Measurements from ENCODE around the gene BCAS3. TPM values are rescaled to one million over a fixed set of nuclear protein-coding genes. Genes with fewer than 3 reads are reported as not detected.

BCAS3 gene
- total RNA-seq, 1 donor from 2014 or later = 64.9 TPM

- peaks cover 9% of the 10 kb centered on the region for H3K36me3 Mint-ChIP-seq
- H3K9me3 Mint-ChIP-seq = no peaks in the 10 kb centered on the region
- H3K27me3 Mint-ChIP-seq (ENCODE audit: low read depth) = no peaks in the 10 kb centered on the region
- DNase-seq (ENCODE audit: low spot score in 2 of 2, unreplicated experiment in 2 of 2) = no peak
- peaks cover 43% of the 10 kb centered on the region for H3K4me1 Mint-ChIP-seq
- H3K27ac Mint-ChIP-seq = peak overlapping the region; percentile 75
- no peak overlapping the region for H3K4me3 Mint-ChIP-seq
- TF ChIP-seq CTCF (IDR thresholded peaks at IDR 0.05; ENCODE audit: unreplicated experiment) = no peak
Observed at GRCh38 chr17:61371179-61371578, 693.5 kb downstream of the BCAS3 start.

- H3K9me3 Mint-ChIP-seq = no peaks in the 10 kb centered on the region
- no peak for TF ChIP-seq CTCF (IDR thresholded peaks at IDR 0.05; ENCODE audit: unreplicated experiment)
- no peaks in the 10 kb centered on the region for H3K27me3 Mint-ChIP-seq (ENCODE audit: low read depth)
- no peak overlapping the region for H3K27ac Mint-ChIP-seq
- no peak overlapping the region for H3K4me3 Mint-ChIP-seq
- no peak for DNase-seq (ENCODE audit: low spot score in 2 of 2, unreplicated experiment in 2 of 2)
- H3K36me3 Mint-ChIP-seq = peaks cover 9% of the 10 kb centered on the region
- peaks cover 42% of the 10 kb centered on the region for H3K4me1 Mint-ChIP-seq
Observed at GRCh38 chr17:61371606-61372005, 694.0 kb downstream of the BCAS3 start.

- no peak for DNase-seq (ENCODE audit: low spot score in 2 of 2, unreplicated experiment in 2 of 2)
- Mint-ChIP-seq H3K4me1 (peaks cover 34% of the 10 kb centered on the region), H3K27ac (peak overlapping the region; percentile 62), H3K4me3 (no peak overlapping the region), H3K9me3 (no peaks in the 10 kb centered on the region), H3K27me3 (ENCODE audit: low read depth) (no peaks in the 10 kb centered on the region), H3K36me3 (peaks cover under 1% of the 10 kb centered on the region)
- TF ChIP-seq CTCF (IDR thresholded peaks at IDR 0.05; ENCODE audit: unreplicated experiment) = no peak
Observed at GRCh38 chr17:61372436-61372835, 694.8 kb downstream of the BCAS3 start.

GRCh38 chr17:61376931-61377838 lies 699.5 kb downstream of the BCAS3 start:
- no peak for DNase-seq (ENCODE audit: low spot score in 2 of 2, unreplicated experiment in 2 of 2)

GRCh38 chr17:61378658-61379456 lies 701.2 kb downstream of the BCAS3 start:
- Mint-ChIP-seq H3K27ac (no peak overlapping the region), H3K4me1 (peaks cover 47% of the 10 kb centered on the region)
- no peak for DNase-seq (ENCODE audit: low spot score in 2 of 2, unreplicated experiment in 2 of 2)

More at GRCh38 chr17:61376931-61377838, 699.5 kb downstream of the BCAS3 start:
- peak overlapping the region; percentile 40 for H3K27ac Mint-ChIP-seq
- peaks cover 44% of the 10 kb centered on the region for H3K4me1 Mint-ChIP-seq
- no peak overlapping the region for H3K4me3 Mint-ChIP-seq
- TF ChIP-seq CTCF (IDR thresholded peaks at IDR 0.05; ENCODE audit: unreplicated experiment) = no peak
- no peaks in the 10 kb centered on the region for H3K9me3 Mint-ChIP-seq
- no peaks in the 10 kb centered on the region for H3K27me3 Mint-ChIP-seq (ENCODE audit: low read depth)
- no peaks in the 10 kb centered on the region for H3K36me3 Mint-ChIP-seq

More at GRCh38 chr17:61378658-61379456, 701.2 kb downstream of the BCAS3 start:
- no peaks in the 10 kb centered on the region for H3K27me3 Mint-ChIP-seq (ENCODE audit: low read depth)
- H3K4me3 Mint-ChIP-seq = no peak overlapping the region
- TF ChIP-seq CTCF (IDR thresholded peaks at IDR 0.05; ENCODE audit: unreplicated experiment) = no peak
- no peaks in the 10 kb centered on the region for H3K9me3 Mint-ChIP-seq
- no peaks in the 10 kb centered on the region for H3K36me3 Mint-ChIP-seq
